GM19324 (cell line): ENCODE measurements around the gene RPL18A.
"Not testable (repeated sequence)": the region's sequence is repeated elsewhere in the genome, so short reads cannot be mapped to it uniquely, and the experiment has no call there.

Experiments
- ATAC-seq: cut with Tn5 transposase; IDR thresholded peaks from one replicate; pipeline ENCODE4 v1.9.1; 2021; ENCODE audit warnings: mild to moderate bottlenecking, moderate library complexity; ENCODE audit not compliant: unreplicated experiment, low FRiP score

The RPL18A gene

GRCh38 chr19:17865364-17866311 lies 5.9 kb downstream of the RPL18A start:
- no peak for ATAC-seq

DNA sequence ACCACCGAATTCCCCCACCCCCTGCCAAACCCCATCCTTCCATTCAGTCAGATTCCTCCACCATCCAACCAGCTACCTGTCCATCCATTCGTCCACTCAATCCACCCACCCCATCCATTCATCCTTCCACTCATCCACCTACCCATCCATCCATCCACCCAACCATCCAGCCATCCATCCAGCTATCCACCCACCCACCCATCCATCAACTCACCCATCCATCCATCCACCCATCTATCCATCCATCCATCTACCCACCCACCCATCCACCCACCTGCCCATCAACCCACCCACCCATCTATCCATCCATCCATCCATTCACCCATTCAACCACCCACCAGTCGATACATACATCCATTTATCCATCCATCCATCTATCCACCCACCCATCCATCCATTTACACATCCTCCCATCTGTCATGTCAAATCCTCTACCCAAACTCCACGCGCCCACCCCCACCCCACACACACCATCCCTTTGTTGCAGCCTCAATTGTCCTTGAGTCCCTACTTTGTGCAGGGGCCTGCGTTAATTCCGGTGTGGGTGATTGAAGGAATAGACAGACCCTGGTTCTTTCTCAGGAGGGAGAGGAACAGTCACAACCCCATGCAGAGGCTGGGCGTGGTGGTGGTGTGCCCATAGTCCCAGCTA lies 6.7 kb downstream of the RPL18A start:
- no peak for ATAC-seq

DNA sequence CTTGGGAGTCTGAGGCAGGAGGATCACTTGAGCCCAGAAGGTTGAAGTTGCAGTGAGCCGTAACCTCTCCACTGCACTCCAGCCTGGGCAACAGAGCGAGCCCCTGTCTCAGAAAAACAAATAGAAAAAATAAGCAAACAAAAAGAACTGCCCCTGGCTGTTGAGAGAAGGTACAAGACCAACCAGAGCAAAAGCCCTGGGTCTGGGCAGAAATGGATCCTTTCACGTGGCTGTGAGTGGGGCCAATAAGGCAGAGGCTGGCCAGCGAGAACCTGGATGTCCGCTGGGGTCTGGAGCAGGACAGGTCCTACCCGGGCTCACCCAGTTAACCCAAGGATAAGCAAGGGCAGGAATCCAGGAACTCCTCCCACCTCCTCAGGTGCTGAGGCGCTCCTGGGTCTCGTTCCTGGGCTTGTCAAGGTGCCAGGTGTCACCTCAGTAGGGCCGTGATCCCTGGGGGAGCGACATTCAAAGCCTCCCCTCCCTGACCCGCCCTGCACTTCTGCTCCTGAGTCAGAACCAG lies 7.3 kb downstream of the RPL18A start:
- ATAC-seq: no peak

- ATAC-seq: no peak
These were observed 9.0 kb downstream of the RPL18A start for GRCh38 chr19:17868669-17869068.

DNA sequence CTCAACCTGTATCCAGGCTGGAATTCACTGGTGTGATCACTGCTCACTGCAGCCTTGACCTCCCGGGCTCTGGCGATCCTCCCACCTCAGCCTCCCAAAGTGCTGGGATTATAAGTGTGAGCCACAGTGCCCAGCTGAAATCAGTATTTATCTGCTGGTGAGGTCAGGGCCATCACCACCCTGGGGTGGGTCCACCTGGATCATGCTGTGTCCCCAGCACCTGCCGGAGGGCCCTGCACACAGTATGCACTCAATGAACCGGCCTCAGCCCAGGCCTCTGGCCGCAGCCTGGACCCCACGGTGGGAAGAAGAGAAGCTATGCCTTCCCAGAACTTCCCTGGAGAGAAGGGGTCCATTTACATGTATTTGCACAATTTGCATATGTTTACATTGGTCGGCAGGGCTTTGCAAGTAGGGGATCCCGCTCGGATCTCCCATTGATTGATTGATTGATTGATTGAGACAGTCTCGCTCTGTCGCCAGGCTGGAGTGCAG lies 9.5 kb downstream of the RPL18A start:
- ATAC-seq: no peak

DNA sequence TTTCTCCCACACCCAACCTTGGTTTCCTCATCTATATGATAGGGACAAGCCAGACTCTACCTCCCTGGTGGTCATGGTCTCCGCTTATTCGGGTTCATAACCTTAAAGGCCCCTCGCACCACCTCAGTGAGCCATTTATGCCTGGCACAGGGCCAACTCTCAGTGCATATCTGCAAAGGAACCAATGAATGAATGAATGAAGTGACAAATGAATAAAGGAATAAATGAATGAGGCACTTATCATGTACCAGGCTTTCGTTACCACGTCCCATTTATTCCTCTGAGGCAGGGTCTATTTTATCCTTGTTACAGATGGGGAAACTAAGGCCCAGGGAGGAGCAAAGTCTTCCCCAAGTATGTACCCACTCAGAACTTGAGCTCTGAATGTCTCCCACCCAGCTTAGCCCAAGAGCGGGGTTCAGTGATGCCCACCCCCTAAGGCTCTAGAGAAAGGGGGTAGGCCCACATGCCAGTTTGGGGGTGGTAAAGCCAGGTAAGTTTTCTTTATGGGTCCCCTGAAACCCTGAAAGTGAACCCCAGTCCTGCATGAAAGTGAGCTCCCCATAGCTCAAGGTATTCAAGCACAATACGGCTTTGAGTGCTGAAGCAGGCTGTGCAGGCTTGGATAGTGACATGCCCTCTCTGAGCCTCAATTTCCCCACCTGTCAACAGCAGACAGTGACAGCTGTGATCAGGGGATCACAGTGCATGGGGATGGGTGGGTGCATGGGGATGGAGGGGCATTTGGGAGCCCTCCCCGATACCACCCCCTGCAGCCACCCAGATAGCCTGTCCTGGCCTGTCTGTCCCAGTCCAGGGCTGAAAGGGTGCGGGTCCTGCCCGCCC lies 11.5 kb downstream of the RPL18A start:
- no peak for ATAC-seq

- ATAC-seq: no peak
These were observed 12.2 kb downstream of the RPL18A start, which contains the start of gene SLC5A5 for GRCh38 chr19:17871878-17872250. SLC5A5 (plus strand) TSS chr19:17871945; CDS start chr19:17872320, 375 bp downstream.

- no peak for ATAC-seq
These were observed 12.7 kb downstream of the RPL18A start for GRCh38 chr19:17872251-17873001.

GRCh38 chr19:17873786-17874757 lies 14.4 kb downstream of the RPL18A start:
- no peak for ATAC-seq

DNA sequence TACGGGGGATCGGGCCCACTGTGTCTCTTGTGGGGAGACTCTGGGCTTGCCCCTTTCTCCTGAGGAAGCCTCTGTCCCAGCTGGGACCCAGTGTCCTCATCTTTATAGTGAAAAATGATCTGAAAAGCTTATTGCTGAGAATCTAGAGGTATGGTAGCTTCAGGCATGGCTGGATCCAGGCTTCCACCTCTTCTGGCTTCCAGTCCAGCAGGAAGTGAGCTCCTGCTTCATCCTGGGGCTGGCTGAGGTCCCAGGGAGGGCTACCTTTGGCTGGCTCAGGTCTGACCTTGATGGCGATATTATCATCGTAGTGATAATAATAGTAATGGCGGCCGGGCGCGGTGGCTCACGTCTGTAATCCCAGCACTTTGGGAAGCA lies 15.0 kb downstream of the RPL18A start:
- ATAC-seq: no peak

DNA sequence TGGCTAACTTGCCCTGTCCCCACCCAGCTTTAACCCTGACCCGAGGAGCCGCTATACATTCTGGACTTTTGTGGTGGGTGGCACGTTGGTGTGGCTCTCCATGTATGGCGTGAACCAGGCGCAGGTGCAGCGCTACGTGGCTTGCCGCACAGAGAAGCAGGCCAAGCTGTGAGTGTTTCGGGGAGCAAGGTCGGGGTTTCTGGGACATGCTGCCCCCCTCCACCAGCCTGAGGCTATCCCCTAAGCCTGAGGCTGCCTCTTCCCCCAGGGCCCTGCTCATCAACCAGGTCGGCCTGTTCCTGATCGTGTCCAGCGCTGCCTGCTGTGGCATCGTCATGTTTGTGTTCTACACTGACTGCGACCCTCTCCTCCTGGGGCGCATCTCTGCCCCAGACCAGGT lies 18.0 kb downstream of the RPL18A start:
- no peak for ATAC-seq

- ATAC-seq: no peak
These were observed 19.8 kb downstream of the RPL18A start for GRCh38 chr19:17879466-17879865.

GRCh38 chr19:17881701-17882100 lies 22.0 kb downstream of the RPL18A start:
- no peak for ATAC-seq

DNA sequence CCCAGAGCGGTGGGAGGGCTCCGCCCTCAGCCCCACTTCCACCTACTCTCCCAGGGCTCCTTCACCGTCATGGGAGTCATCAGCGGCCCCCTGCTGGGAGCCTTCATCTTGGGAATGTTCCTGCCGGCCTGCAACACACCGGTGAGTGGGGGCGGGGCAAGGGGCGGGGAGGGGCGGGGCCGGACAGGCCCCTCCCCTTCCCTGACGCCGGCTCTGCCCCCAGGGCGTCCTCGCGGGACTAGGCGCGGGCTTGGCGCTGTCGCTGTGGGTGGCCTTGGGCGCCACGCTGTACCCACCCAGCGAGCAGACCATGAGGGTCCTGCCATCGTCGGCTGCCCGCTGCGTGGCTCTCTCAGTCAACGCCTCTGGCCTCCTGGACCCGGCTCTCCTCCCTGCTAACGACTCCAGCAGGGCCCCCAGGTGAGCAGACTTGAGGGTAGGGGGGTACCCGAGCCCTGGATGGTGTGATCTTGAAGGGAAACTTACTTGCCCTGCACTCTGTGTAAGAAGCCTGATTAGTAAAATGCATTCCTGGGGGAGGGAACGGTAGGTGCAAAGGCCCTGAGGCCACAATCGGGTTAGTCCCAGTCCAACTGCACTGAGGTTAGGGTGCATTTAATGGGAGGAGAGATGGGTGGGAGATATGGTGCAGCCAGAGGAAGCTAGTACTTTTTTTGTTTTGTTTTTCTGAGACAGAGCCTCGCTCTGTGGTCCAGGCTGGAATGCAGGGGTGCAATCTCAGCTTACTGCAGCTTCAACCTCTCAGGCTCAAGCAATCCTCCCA lies 24.1 kb downstream of the RPL18A start:
- no peak for ATAC-seq

DNA sequence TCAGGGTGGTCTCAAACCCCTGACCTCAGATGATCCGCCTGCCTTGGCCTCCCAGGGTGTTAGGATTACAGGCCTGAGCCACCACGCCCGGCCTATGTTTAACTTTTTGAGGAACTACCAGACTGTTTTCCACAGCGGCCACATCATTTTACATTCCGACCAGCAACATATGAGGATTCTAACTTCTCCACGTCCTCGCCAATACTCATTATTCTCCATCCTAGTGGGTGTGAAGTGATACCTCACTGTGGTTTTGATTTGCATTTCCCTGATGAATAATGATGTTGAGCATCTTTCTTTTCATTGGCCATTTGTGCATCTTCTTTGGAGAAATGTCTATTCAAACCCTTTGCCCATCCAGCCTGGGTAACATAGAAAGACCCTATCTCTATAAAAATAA lies 26.8 kb downstream of the RPL18A start:
- ATAC-seq: no peak

GRCh38 chr19:17887221-17887620 lies 27.5 kb downstream of the RPL18A start:
- ATAC-seq: not testable (repeated sequence)

DNA sequence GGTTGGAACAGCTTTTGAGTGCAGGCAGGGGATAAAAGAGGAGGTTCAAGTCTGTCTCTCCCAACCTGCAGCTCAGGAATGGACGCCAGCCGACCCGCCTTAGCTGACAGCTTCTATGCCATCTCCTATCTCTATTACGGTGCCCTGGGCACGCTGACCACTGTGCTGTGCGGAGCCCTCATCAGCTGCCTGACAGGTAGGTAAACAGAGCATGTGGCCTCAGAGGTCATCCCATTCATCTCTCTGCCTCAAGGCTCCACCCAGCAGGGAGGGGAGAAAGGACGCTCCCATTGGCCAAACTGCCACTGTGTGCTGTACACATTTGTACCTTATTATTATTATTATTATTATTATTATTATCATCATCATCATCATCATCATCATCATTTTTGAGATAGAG lies 28.6 kb downstream of the RPL18A start:
- no peak for ATAC-seq
